ENCODE measurements around the gene ESYT2.
"Not testable (repeated sequence)": the region's sequence is repeated elsewhere in the genome, so short reads cannot be mapped to it uniquely, and the experiment has no call there.

ESYT2 gene

GRCh38 chr7:158858592-158859503, 29.5 kb upstream of the ESYT2 start:
- FAIRE-seq (no peak), DNase-seq (ENCODE audit: low spot score) (no peak)

- FAIRE-seq (no peak), DNase-seq (ENCODE audit: low spot score) (no peak)
These were observed 27.8 kb upstream of the ESYT2 start for GRCh38 chr7:158856883-158857668.

- no peak for FAIRE-seq
These were observed 25.4 kb upstream of the ESYT2 start for GRCh38 chr7:158854681-158855081.

DNA sequence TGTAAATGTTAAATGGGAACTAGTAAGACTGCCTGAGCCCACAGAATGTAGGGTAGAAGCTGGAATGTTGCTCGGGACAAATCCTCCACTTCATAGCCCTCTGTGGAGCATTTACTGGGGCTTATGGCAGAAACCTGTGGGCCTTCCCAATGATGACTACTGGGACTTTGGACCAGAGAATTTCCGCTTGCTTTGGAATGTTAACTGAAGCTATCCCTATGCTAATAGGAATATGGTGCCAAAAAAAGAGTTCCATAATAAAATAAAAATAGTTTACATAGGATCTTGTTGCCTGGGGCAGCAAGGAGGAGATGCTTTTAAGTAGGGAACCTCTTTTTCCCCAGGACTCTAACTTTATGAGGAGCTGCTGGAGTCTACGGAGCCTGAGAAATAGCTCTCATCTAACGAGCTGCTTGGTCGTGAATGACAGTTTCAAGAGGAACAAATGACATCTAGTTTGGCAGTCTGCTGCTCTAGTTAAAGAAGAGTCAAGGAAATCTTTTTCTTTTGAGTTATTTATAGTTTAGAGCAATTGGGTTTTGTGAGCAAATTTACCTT, 21.3 kb upstream of the ESYT2 start:
- no peak for FAIRE-seq
- DNase-seq (ENCODE audit: low spot score) = no peak

More at GRCh38 chr7:158854681-158855081, 25.4 kb upstream of the ESYT2 start:
- no peak for DNase-seq (ENCODE audit: low spot score)

DNA sequence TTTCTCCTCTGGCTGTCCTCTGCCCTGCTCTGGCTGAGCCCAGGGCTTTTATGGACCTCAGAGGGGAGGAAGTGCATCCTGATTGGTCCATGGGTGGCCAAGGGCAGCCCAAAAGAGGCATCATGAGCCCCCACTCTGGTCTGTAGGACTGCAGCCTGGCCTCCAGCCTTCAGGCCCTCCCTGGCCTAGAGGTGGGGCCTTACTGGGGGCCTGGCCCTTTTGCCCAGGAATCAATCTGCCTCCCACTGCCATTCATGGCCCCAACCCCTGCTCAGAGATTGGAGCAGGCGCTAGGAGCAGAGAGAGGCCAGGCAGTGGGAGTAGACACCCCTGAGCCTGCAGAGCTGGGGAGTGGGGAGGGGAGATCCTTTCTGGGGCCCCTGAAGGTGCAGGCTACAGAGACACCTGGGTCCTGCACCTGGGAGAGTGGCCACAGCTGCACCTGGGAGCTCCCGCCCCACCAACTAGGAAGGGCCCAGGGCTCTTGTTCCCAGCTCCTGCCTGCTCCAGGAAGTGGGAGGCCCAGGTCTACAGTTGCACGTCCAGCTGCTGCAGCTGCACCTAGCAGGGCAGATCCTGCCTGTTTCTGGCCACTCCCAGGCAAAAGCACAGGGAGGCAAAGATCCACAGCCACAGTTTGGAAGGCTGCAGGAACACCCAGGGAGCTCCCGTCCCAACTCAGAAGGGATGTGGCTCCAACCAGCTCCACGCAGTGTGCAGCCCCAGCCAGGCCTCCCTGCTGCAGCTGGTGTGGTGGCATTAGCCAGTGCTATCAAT, 20.6 kb upstream of the ESYT2 start:
- DNase-seq (ENCODE audit: low spot score) (no peak), FAIRE-seq (no peak)

GRCh38 chr7:158849442-158849767, 20.1 kb upstream of the ESYT2 start:
- DNase-seq (ENCODE audit: low spot score) (no peak), FAIRE-seq (no peak)

- FAIRE-seq (no peak), DNase-seq (ENCODE audit: low spot score) (no peak)
These were observed 18.1 kb upstream of the ESYT2 start for GRCh38 chr7:158847451-158847866.

DNA sequence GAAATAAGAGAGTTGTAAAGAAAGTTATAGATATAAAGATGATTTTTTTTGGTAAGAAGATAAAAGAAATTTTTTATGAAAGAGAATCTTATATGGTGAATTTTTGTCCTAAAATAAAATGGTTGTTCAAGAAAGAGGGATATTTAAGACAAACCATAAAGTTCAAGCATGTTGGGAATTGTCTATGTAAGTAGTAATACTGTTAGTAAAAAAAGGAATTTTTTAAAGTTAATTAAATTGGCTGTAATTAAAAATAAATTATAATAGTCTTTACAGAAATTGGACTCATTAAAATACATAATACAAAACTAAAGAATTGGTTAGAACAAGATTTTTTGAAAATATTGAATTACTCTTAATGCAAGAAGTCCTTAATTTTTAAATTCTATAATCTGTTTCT, 17.0 kb upstream of the ESYT2 start:
- DNase-seq (ENCODE audit: low spot score) (no peak), FAIRE-seq (peak; percentile 70)

- DNase-seq (ENCODE audit: low spot score) (no peak), FAIRE-seq (no peak)
These were observed 14.5 kb upstream of the ESYT2 start for GRCh38 chr7:158843771-158844170.

- DNase-seq (ENCODE audit: low spot score) (no peak), FAIRE-seq (no peak)
These were observed 13.2 kb upstream of the ESYT2 start for GRCh38 chr7:158842486-158842885.

- DNase-seq (ENCODE audit: low spot score) = no peak
- no peak for FAIRE-seq
These were observed 11.3 kb upstream of the ESYT2 start for GRCh38 chr7:158840604-158841003.

GRCh38 chr7:158839177-158839576, 9.9 kb upstream of the ESYT2 start:
- FAIRE-seq; DNase-seq (ENCODE audit: low spot score): not testable (repeated sequence)

DNA sequence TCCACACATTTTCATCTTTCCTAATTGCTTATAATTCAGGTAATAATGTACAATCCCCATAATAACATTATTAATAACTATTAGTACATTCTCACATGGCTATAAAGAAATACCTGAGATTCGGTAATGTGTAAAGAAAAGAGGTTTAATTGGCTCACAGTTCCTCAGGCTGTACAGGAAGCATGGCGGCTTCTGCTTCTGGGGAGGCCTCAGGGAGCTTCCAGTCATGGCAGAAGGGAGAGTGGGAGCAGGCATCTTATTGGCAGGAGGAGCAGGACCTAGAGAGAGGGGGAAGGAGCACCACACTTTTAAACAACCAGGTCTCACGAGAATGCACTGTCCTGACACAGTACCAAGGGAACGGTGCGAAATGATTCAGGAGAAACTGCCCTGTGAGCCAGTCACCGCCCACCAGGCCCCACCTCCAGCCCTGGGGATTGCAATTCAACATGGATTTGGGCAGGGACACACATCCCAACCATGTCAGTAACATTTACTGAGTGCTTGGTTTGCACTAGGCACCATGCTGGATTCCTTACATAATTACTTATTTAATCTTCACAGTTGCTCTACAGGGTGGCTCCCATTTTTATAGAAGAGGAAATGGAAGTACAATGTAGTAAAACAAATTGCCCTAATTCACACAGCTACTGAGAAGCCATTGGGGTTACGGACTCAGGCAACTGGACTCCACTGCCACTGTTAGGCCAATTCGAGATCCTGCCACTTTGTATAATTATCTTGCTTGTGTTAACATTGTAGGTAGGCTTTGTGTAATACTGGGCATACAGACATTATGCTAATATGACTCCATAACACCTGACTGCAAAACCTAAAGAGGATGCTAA, 8.7 kb upstream of the ESYT2 start:
- DNase-seq (ENCODE audit: low spot score) (no peak), FAIRE-seq (no peak)

DNA sequence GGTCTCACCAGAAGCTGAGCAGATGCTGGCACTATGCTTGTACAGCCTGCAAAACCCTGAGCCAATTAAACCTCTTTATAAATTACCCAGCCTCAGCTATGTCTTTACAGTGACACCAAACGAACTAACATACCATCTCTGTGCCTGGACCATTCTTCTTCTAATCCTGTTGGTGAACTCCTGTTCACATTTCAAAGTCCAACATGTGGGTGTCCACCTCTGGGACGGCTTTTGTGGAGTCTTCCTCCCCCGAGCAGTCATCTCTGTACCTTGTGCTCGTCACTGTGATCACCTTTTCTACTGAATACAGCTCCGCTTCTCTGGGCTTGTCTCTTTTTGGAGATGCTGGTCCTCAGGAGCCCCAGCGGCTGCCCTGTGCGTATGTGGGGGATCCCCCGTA, 7.4 kb upstream of the ESYT2 start:
- FAIRE-seq = no peak
- DNase-seq (ENCODE audit: low spot score) = no peak

GRCh38 chr7:158834878-158835784, 5.8 kb upstream of the ESYT2 start:
- no peak for DNase-seq (ENCODE audit: low spot score)

DNA sequence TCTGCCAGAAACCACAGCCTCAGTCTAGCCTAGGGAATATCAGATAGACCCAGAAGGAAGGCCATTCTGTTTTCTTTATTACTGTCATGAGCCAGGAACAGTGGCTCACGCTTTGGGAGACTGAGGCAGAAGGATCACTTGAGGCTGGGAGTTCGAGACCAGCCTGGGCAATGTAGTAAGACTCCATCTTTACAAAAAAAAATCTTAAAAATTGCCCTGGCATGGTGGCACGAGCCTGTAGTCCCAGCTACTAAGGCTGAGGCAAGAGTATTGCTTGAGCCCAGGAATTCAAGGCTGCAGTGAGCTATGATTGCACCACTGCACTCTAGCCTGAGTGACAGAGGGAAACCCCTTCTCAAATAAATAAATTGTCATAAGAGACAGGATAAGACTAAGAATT, 3.7 kb upstream of the ESYT2 start:
- FAIRE-seq (no peak), DNase-seq (ENCODE audit: low spot score) (no peak)

More at GRCh38 chr7:158834878-158835784, 5.8 kb upstream of the ESYT2 start:
- no peak for FAIRE-seq

DNA sequence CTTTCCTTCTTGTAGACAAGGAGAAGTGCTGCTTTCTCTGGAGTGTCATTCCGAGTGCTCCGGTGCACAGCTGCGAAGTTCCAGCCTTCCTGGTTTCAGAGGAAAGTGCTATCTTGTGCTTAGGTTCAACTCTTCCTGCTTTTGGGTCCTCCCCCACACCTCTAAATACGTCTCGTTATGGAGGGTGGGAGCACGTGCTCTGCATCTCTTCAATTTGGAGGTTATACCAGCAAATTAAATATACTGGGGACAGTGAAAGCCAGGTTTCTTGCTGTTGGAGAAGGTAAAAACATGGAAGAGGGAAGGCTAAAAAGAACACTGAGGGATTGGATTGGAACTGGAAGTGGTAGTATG, 2.4 kb upstream of the ESYT2 start:
- FAIRE-seq (no peak), DNase-seq (ENCODE audit: low spot score) (no peak)

GRCh38 chr7:158830211-158830723, 958 bp upstream of the ESYT2 start:
- no peak for DNase-seq (ENCODE audit: low spot score)
- FAIRE-seq = no peak

DNA sequence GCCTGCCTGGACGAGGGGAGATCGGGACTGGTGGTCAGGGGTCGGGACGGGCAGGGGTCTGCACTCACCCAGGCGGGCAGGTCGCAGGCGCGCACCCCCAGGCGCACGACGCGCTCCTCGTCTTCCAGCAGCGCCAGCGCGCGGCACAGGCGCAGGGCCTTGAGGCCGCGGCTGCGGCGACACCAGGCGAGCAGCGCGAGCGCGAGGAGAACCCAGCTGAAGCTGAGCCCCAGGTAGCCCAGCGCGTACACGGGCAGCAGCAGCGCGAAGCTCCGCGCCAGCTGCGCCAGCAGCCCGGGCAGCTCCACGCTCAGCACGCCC, 328 bp downstream of the ESYT2 start:
- DNase-seq (ENCODE audit: low spot score) = peak; percentile 70
- no peak for FAIRE-seq

All from RCC 7860 (cell line).